GM18511 (cell line): ENCODE measurements around the gene INSYN1.

Experiments used
- ATAC-seq: cut with Tn5 transposase; IDR thresholded peaks from one replicate; pipeline ENCODE4 v1.9.1; 2021; ENCODE audit warnings: mild to moderate bottlenecking, moderate library complexity; ENCODE audit not compliant: unreplicated experiment

INSYN1 gene

DNA sequence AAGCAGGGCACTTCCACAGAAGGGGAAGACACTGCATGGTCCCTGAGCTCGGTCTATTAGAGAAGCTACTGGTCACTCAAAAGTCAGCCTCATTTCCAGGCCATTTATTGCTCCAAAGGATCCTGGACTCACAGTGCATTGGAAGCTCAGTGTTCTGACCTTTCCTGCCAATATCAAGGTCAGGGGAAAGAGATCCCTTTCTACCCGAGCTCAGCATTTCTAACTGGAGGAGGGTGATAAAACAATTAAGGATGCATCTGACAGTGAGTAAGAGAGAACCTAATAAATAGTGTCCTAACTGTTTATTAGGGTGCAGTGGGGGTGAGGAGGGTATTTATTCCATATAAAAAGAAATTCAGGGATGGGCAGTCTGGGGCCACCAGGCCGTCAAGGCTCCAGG lies 26.8 kb upstream of the INSYN1 start:
- no peak for ATAC-seq

DNA sequence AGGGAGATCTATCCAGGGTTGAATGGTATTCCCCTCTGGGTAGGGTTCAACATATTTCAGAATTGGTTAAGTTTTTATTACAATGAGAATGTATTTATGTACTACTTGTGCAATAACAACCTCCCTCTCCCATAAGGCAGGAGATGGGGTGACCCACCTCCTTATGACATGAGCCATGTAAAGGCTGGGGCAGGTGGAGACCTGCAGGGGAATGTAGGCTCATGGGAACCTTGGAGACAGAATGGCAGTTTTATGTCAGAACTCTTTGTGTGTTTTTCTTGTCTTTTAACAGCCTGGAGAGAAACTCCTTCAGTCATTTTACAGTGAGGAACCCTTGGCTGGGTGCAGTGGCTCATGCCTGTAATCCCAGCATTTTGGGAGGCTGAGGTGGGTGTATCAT lies 24.6 kb upstream of the INSYN1 start:
- no peak for ATAC-seq

DNA sequence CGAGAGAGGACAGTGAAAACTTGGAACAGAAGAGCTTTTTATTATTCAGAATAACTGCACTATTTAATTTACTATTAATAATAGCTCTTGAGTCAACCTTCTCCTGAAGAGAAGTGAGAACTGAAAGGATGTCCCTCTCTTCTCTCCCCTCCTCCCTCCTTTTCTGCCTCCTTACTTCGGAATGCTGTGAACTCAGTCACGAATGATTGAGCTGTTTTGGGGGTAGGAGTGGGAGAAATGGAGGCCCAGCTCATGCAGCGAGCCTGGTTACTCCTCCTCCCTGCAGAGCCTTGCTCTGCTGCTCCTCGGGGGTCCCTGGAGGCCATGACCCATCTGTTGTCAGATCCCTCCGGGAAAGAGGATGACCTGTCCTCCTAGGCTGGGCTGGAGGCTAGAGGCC lies 20.3 kb upstream of the INSYN1 start:
- no peak for ATAC-seq

DNA sequence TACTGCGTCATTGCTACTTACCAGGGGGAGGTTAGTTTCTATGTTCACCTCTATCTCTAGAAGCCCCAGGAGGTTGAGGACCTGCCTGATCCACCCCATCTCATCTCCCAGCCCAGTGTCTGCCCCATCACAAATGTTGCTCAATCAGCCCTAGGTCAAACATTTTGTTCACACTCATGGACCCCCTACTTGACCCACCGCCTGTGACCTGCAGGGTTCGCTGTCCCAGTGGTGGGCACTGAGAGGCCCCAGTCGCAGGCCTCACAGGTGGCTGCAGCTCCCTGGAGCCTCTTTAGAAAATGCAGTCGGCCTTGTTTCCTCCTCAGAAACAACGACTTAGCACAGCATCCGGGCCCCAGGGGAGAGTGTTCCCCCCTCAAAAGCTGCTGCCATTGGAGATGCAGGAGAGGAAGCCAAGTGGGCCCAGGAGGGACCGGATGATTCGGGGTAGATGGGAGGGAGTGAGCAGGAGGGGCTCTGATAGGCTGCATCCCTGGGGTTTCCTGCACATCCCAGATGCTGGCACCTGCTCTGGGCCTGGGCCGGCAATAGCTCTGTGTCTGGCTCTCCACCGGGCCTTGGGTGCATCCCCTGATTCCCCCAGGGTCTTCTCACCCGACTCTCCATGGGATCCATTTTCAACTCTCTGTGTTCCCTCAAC lies 18.4 kb upstream of the INSYN1 start:
- no peak for ATAC-seq

DNA sequence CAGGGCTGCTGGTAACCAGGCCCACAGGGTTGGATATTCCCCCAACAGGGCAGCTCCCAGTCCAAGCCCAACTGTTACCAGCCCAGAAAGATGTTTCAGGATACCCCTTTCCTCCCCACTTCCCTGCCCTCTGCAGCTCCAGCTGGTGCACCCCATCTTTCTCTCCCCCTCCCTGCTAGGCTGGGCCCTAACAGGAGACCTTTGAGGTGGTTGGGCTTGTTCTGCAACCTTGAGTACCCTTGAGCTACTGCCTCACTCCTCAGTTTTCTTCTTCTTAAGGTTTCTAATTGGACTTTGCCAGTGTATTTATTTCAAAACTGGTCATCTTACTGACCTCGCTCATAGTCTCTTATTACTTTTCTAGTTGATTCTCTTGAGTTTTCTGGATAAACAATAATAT lies 16.9 kb upstream of the INSYN1 start:
- no peak for ATAC-seq

DNA sequence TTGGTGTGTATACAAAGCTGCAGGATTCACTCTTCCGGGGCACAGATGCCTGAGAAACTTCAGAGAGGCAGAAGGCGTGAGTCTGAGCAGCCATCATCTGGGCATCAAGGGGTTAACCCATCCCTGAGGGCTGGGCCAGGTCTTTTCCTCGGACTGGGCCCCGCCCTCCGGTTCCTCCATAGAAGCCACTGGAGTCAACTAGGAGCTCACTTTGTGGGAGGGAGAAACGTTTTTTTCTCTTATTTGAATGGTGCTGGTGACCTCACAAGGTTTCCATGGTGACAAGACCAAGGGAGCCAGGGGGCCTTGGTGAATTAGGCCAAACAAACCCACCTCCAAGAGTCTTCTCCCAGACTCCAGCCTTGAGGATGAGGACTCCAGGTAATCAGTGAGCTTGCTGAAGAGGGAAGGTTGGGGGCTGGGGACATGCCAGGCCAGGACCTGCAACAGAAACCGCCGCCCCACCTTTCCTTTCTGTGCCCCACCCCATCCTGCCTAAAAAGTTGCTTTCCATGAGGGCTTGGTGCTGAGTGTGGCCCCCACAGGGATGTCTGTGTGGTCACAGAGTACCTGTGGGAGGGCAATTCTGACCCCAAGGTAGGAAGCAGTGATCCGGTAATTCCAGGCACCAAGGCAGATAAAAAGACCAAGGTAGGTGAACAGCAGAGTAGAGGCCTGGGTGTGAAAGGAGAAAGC lies 14.8 kb upstream of the INSYN1 start:
- no peak for ATAC-seq

DNA sequence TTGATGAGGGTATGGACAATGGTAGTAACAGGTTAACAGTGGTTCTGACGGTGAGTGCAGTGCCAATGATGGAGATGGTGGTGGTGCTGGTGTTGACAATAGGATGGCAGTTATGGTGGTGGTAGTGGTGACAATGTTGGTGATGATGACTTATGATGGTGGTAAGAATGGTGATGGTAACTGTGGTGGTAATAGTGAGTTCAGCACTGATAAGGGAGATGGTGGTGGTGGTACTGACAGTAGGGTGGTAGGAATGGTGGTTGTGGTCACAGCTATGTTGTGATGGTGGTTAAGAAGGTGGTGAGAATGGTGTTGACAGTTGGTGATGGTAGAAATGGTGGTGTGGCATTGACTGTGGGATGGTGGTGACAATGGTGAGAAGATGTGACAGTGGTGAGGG lies 13.4 kb upstream of the INSYN1 start:
- ATAC-seq = no peak

- no peak for ATAC-seq
Measured at GRCh38 chr15:73765778-73766177, 12.6 kb upstream of the INSYN1 start.

DNA sequence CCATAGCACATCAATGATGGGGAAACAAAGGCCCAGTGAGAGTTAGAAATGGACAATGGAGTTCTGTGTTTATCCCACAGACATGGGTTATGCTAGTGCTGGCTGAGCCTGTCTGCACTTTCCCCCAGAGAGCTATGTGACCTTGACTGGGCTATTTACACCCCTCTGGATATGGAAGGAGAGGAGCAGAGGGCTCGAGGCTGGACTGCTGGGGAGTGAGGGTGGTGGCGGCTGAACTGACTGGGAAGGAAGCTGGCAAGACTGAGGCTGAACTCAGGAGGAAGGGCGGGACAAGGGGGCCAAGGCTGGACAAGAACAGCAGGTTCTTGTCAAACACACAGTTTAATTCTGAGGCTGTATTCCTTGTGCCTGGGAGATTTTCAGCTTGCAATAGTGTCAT lies 10.8 kb upstream of the INSYN1 start:
- ATAC-seq = no peak

- no peak for ATAC-seq
Measured at GRCh38 chr15:73760330-73761329, 7.5 kb upstream of the INSYN1 start.

- ATAC-seq = no peak
Measured at GRCh38 chr15:73758461-73758860, 5.3 kb upstream of the INSYN1 start.

- ATAC-seq = no peak
Measured at GRCh38 chr15:73757571-73757970, 4.4 kb upstream of the INSYN1 start.

DNA sequence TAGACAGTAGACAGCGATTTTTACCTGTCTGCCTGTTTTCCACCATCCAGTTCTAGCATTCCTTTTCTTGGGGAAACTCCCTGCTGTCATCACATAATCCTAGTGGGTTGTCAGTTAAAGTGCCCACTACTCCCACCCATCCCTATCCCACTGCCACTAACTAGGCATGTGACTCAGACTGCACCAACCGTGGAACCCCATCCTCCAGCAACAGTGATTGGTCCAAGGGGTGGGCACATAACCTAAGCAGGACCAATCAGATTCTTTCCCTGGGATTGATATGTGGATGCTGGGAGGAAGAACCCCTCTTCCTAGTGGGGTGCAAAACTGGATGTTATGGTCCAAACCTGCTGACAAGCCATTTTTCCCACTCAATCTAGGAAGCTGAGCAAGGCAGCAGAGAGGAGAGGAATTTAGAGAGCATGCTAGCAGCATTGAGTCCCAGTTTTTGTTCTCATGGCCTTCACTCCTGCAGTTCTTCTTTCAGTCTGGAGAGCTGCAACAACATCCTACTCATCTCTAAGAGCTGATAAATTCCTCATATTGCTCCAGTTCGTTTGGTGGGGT lies 3.9 kb upstream of the INSYN1 start:
- ATAC-seq = no peak

- no peak for ATAC-seq
Measured at GRCh38 chr15:73756390-73756789, 3.2 kb upstream of the INSYN1 start.

DNA sequence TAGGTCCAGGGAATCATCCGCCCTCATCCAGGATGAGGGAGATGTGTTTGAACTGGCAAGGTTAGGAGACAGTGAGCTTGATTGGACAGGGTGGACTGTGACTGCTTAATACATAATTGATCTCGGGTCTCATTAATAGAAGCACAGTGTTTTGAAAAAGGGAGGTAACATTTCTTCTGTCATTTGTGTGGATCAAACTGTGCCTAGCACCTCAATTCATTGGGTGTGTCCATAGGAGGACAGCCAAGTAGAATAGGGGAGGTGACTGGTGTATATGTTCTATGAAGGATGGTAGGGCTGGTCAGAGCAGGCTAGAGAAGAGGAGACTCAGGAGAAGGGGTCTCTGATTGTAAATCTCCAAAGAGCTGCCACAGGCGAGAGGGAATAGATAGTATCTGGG lies 2.8 kb upstream of the INSYN1 start:
- ATAC-seq = no peak

DNA sequence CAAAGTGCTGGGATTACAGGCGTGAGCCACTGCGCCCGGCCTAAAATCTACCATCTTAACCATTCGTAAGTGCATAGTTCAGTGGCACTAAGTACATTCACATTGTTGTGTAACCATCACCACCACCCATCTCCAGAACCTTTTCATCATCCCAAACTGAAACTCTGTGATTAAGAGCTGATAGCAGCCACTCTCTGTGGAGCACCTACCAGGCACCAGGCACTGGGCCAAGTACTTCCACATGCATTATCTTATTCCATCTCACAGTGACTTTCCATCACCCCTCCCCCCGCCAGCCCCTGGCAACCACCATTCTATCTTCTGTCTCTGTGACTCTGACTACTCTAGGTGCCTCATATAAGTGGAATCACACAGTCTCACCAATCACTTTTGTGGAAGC lies 2.3 kb upstream of the INSYN1 start:
- ATAC-seq = no peak

DNA sequence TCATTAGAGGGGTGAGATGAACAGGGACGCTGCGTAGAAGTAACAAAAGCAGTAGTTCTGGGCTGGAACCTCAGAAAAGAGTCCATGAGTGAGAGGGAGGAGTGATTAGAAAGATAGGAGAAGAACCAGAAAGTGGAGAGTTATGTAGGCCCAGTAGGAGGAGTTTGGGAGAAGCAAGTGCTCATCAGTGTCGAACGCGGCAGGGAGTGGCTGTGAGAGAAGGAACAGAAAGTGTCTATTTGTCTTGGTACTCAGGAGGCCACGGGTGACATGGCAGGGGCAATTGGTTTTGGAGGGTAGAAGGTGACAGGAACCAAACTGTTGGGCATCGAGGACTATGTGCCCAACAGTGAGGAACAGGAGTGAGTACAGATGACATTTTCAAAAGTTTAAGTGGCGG lies 1.3 kb upstream of the INSYN1 start:
- no peak for ATAC-seq

GRCh38 chr15:73752806-73753193 lies 351 bp downstream of the INSYN1 start:
- ATAC-seq = no peak

- no peak for ATAC-seq
Measured at GRCh38 chr15:73751899-73752805, 999 bp downstream of the INSYN1 start.

- no peak for ATAC-seq
Measured at GRCh38 chr15:73751511-73751898, 1.6 kb downstream of the INSYN1 start.
